ENCODE data around the gene AHSA1. TPM values are rescaled to one million over a fixed set of nuclear protein-coding genes. Genes with fewer than 3 reads are reported as not detected.

Gene AHSA1
- total RNA-seq, 3 donors from 2014 or later (not counting 1 experiment from before 2014, with no cell fraction given), result 70.4 to 101 (median 94.3) TPM

DNA sequence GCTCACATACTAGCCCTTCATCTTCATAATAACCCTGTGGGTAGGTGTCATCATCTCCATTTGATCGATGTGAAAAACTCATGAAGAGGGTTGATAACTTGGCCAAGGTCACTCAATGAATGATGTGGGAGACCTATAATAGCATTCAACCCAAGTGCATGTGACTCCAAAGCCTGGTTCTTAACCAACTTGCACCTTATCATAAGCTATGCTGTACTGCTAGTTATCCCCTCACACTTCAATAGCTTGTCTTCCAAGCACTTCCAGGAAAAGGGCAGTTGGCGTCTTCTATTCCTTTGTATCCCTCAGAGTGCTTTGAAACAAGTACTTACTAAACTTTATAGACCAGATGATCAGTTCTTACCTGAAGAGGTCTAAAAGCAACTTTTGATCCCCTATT lies 15.7 kb upstream of the AHSA1 start:
- ATAC-seq, result no peak
- DNase-seq, result no peak
- WGBS (ENCODE audit: insufficient coverage), result 90% methylated on average over 2 of the region's 2 CpGs
- Histone ChIP-seq H3K27me3 (ENCODE audit: control insufficient read depth, insufficient read depth, low read length) (no peaks in the 10 kb centered on the region), H3K9me3 (ENCODE audit: control insufficient read depth, insufficient read depth, low read length) (no peaks in the 10 kb centered on the region), H3K4me1 (ENCODE audit: control insufficient read depth, insufficient read depth, low read length) (no peaks in the 10 kb centered on the region), H3K27ac (ENCODE audit: low read length) (no peak overlapping the region), H3K36me3 (ENCODE audit: control insufficient read depth, insufficient read depth, low read length) (peaks cover 52% of the 10 kb centered on the region), H3K4me3 (ENCODE audit: low read length) (no peak overlapping the region)
- TF ChIP-seq, protein P1, sequence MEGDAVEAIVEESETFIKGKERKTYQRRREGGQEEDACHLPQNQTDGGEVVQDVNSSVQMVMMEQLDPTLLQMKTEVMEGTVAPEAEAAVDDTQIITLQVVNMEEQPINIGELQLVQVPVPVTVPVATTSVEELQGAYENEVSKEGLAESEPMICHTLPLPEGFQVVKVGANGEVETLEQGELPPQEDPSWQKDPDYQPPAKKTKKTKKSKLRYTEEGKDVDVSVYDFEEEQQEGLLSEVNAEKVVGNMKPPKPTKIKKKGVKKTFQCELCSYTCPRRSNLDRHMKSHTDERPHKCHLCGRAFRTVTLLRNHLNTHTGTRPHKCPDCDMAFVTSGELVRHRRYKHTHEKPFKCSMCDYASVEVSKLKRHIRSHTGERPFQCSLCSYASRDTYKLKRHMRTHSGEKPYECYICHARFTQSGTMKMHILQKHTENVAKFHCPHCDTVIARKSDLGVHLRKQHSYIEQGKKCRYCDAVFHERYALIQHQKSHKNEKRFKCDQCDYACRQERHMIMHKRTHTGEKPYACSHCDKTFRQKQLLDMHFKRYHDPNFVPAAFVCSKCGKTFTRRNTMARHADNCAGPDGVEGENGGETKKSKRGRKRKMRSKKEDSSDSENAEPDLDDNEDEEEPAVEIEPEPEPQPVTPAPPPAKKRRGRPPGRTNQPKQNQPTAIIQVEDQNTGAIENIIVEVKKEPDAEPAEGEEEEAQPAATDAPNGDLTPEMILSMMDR (IDR thresholded peaks at IDR 0.05), result no peak
- Mint-ChIP-seq H3K4me3 (no peak overlapping the region), H3K9me3 (no peaks in the 10 kb centered on the region), H3K27ac (no peak overlapping the region), H3K27me3 (ENCODE audit: low read depth in 2 of 2) (no peaks in the 10 kb centered on the region), H3K4me1 (no peaks in the 10 kb centered on the region), H3K36me3 (peaks cover 15% of the 10 kb centered on the region)
- intact Hi-C loops (cut with micrococcal nuclease), result no loop called here

DNA sequence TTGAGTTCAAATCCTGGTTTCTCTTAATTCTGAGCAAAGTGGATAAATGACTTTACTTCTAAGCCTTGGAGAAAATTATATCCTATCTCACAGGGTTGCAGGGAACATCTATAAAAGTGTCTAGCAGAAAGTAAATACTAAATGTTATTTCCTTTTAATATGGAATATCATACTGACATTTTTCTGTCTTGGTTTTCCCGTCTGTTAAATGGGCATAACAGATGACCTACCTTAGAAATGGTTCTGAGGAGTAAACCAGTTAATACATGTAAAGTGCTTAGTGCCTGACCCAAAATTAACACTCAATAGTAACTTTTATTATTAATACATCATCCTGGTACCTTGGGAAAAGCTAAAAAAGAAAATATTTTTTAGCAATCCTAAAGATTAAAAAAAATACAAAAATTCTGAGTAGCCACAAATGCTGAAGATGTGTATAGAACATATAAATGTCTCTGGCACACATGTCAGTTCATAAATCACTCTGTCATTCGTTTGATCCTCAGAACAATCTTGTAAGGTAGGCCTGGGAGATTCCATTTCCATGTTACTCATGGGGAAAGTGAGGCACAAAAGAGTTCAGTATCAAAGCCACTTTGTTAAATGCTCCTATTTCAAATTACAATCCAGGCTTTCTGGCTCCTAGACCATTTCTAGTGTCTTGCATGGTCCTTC lies 1.8 kb upstream of the AHSA1 start:
- Mint-ChIP-seq H3K4me1 (peaks cover 44 to 50% of the 10 kb centered on the region in 2 donors), H3K27ac (peak overlapping the region; percentile 99 to 100), H3K36me3 (no peaks in the 10 kb centered on the region), H3K4me3 (peak overlapping the region; percentile 100), H3K9me3 (no peaks in the 10 kb centered on the region), H3K27me3 (ENCODE audit: low read depth in 2 of 2) (no peaks in the 10 kb centered on the region)
- 75% methylated on average over 1 of the region's 2 CpGs for WGBS (ENCODE audit: insufficient coverage)
- Histone ChIP-seq H3K27ac (ENCODE audit: low read length) (no peak overlapping the region), H3K9me3 (ENCODE audit: control insufficient read depth, insufficient read depth, low read length) (no peaks in the 10 kb centered on the region), H3K4me1 (ENCODE audit: control insufficient read depth, insufficient read depth, low read length) (peaks cover 17% of the 10 kb centered on the region), H3K27me3 (ENCODE audit: control insufficient read depth, insufficient read depth, low read length) (no peaks in the 10 kb centered on the region), H3K36me3 (ENCODE audit: control insufficient read depth, insufficient read depth, low read length) (peaks cover 23% of the 10 kb centered on the region), H3K4me3 (ENCODE audit: low read length) (no peak overlapping the region)
- ATAC-seq (no peak), DNase-seq (no peak)
- TF ChIP-seq, protein P1 (IDR thresholded peaks at IDR 0.05), result no peak
- intact Hi-C loops (cut with micrococcal nuclease), result loop anchor here (2.0 to 5.0 kb wide), 2 partner anchors 79 to 359 kb away; partner anchors contain the start of genes CIPC, SAMD15 and TMED8

DNA sequence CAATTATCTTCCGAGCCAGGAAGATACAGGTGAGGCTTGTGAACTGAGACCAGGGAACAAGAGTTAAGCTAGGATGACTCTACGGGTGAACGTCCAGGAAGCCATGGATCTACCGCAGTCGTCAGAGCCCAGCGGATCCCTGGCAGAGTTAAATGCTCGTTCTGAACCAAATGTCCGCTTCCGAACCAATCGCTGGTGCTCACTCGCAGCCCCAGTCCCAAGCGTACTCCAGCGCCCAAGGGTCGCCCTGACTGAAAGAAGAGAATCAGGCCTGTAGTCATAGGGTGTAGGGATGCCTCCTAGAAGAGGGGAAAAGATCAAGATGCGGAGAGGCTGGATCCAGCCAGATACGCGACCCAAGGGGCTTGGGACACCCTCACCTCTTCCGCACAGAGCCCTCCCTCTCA lies 775 bp upstream of the AHSA1 start:
- peaks cover 17% of the 10 kb centered on the region for H3K4me1 ChIP-seq (ENCODE audit: control insufficient read depth, insufficient read depth, low read length)
- Mint-ChIP-seq H3K4me3 (peak overlapping the region; percentile 100), H3K4me1 (peaks cover 44 to 50% of the 10 kb centered on the region in 2 donors), H3K9me3 (no peaks in the 10 kb centered on the region), H3K27ac (peak overlapping the region; percentile 99 to 100), H3K27me3 (ENCODE audit: low read depth in 2 of 2) (no peaks in the 10 kb centered on the region), H3K36me3 (peaks cover 5% of the 10 kb centered on the region)
- intact Hi-C loops (cut with micrococcal nuclease), result loop anchor here (1.0 to 5.0 kb wide), 7 partner anchors 80 to 360 kb away; partner anchors contain the start of genes ALKBH1, CIPC, GSTZ1 and SAMD15
- ATAC-seq (no peak), DNase-seq (no peak)
- H3K27ac ChIP-seq (ENCODE audit: low read length), result peak overlapping the region; percentile 87
- under 1% methylated on average over 17 of the region's 18 CpGs for WGBS (ENCODE audit: insufficient coverage)
- TF ChIP-seq, protein P1 (IDR thresholded peaks at IDR 0.05), result no peak
- no peaks in the 10 kb centered on the region for H3K27me3 ChIP-seq (ENCODE audit: control insufficient read depth, insufficient read depth, low read length)
- H3K9me3 ChIP-seq (ENCODE audit: control insufficient read depth, insufficient read depth, low read length), result no peaks in the 10 kb centered on the region
- H3K36me3 ChIP-seq (ENCODE audit: control insufficient read depth, insufficient read depth, low read length), result peaks cover 22% of the 10 kb centered on the region
- peak overlapping the region; percentile 86 for H3K4me3 ChIP-seq (ENCODE audit: low read length)

Measured in natural killer cell (primary cell).